GM12801 (cell line): ENCODE measurements around the gene HECW1.

ENCODE experiments used
- CTCF ChIP-seq: IDR thresholded peaks from one replicate; pipeline ENCODE4 v1.5.1; 2011; ENCODE audit warnings: control low read depth; ENCODE audit not compliant: insufficient read length; ENCODE audit errors: extremely low read depth

Gene HECW1

DNA sequence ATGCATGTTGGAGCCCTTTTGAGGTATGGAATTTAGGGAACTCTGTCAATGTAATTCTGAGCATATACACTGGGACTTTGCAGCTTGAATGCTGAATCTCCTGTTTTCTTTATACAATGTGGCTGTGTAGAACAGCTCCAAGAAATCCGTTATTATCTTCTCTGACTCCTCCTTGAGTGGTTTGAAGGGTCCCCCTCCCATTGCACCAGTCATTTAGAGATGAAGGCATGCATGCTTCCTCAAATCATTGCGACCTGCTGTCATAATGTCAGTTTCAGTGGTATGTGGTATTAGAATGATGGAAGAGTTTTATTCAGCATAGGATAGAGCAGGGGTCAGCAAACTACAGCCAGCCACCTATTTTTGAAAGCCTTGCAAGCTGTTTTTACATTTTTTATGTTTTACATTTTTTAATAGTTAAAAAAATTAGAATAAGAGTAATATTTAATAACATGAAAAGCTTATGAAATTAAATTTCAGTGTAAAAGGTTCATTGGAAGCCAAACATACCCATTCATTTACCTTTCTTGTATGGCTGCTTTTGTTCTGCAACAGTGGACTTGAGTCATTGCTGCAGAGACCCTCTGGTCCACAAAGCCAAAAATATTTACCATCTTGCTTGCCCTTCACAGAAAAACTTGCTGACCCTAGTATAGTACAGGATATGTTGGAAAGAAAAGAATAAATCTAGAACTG, 478.6 kb downstream of the HECW1 start:
- no peak for TF ChIP-seq CTCF

DNA sequence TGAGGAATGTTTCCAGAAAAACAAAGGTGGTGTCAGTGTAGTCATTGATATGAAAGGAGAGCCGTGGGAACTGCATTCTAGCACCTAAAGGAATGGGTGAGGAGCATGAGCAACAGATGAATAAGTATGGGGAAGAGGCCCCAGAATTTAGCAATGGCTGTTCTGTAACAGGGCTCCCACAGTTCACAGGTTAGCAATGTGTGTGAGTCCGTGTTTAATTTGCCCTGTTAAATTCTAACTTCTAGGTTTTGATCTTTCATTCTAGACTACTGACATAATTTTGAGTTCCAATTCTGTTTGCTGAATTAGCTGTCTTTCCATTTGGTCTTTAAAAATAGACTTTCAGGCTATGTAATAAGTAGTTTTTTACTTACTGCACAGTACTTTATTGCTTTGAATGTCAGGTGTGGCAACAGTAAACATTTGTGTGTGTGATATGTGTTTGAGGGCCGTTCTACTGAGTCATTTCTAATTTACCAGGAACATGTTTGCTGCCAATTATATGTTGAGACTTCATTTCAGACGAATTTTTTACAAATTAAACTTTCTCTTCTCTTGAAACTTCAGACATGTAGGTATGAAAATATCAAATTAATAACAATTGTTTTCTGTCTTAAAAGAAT, 479.2 kb downstream of the HECW1 start:
- no peak for TF ChIP-seq CTCF

DNA sequence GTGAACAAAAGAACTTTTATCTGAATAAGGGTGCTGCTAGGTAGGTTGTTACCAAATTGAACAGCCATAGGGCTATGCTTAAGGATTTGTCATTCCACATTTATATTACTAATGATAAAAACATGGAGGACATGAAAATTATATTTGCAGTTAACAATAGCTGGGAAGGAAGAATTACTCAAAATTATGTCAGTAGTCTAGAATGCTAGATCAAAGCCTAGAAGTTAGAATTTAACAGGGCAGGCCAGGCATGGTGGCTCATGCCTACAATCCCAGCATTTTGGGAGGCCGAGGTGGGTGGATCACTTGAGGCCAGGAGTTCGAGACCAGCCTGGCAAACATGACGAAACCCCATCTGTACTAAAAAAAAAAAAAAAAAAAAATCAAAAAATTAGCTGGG, 479.9 kb downstream of the HECW1 start:
- TF ChIP-seq CTCF, result no peak

DNA sequence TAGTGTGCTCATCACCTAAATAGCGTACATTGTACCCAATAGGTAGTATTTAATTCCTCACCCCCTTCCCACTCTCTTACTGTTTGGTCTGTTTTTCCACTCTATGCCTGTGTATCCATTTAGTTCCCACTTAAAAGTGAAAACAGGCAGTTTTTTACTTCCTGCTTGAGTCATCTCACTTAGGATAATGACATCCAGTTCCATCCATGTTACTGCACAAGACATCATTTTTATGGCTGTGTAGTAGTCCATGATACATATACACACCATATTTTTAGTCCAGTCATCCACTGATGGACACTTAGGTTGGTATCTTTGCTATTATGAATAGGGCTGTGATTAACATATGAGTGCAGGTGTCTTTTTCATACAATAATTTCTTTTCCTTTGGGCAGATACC, 480.6 kb downstream of the HECW1 start:
- no peak for TF ChIP-seq CTCF

DNA sequence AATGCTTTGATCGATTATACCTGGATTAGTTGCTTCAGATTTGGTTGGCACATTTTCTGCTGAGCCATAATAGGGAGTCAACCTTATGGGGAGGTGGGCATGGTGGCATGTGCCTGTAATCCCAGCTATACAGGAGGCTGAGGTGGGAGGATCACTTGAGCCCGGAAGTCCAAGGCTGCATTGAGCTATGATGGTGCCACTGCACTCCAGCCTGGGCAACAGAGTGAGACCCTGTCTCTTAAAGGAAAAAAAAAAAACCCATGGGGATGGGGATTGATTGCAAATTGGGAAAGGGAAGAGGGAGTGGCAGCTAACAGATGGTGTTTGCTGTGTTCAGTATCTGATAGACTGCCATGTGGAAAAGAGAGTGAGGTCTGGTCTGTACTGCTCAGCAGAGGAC, 481.6 kb downstream of the HECW1 start:
- TF ChIP-seq CTCF, result no peak

DNA sequence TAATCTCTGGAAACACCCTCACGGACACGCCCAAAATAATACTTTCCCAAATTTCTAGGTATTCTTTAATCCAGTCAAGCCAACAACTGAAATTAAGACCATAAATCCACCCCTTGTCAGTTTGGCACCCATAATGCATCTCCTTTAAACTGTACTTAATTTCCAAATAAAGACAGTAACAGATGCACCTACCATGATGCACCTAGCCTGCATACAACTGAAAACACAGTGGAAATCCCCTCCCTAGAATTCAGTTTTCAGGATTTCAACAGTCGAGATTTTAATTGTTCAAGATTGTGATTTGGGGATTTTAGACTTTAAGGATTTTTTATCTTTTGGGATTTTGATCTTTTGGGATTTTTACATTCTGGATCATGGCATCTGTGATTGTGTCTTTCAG, 487.6 kb downstream of the HECW1 start:
- no peak for TF ChIP-seq CTCF

GRCh38 chr7:43602256-43602655, 489.8 kb downstream of the HECW1 start:
- no peak for TF ChIP-seq CTCF
